Peyer's patch (tissue), 4 donors: Measurements from ENCODE around the gene MAPK8. TPM values are rescaled to one million over a fixed set of nuclear protein-coding genes. Genes with fewer than 3 reads are reported as not detected.

Experiments used
- DNase-seq, 3 donors: peaks; one replicate each; pipeline ENCODE4 v3.0.0-alpha.2; 2017 to 2019
- H3K27ac ChIP-seq, 4 donors: fragments of 200-600 bp; sonication (generic); one replicate each; pipeline ENCODE4 v1.5.1; 2016 to 2019
- H3K27me3 ChIP-seq, 2 donors: fragments of 200-600 bp; sonication (generic); one replicate each; pipeline ENCODE4 v1.5.1; 2019
- H3K36me3 ChIP-seq, 3 donors: fragments of 200-600 bp; sonication (generic); one replicate each; pipeline ENCODE4 v1.5.1; 2016 to 2019
- H3K4me1 ChIP-seq, 4 donors: fragments of 200-600 bp; sonication (generic); one replicate each; pipeline ENCODE4 v1.5.1; 2016 to 2019
- H3K4me3 ChIP-seq, 4 donors: fragments of 200-600 bp; sonication (generic); 1 replicate in 3 of 4; 2 replicates in 1 of 4; pipeline ENCODE4 v1.5.1; 2016 to 2019; ENCODE audit warnings: mild to moderate bottlenecking in 1 of 4
- H3K9me3 ChIP-seq, 4 donors: fragments of 200-600 bp; sonication (generic); one replicate each; pipeline ENCODE4 v1.5.1; 2016 to 2019; ENCODE audit warnings: mild to moderate bottlenecking in 1 of 4
- CTCF ChIP-seq, 6 experiments: fragments of 450-650 bp in 4 of 6; fragments of 200-600 bp in 2 of 6; sonication (generic) in 1 of 6; IDR thresholded peaks; one replicate each; pipeline ENCODE4 v1.5.1; 2017 to 2019; ENCODE audit warnings: antibody characterized with exemption in 6 of 6, mild to moderate bottlenecking in 3 of 6, moderate library complexity in 1 of 6
- POLR2A ChIP-seq, 2 donors: fragments of 450-650 bp; IDR thresholded peaks; one replicate each; pipeline ENCODE4 v1.5.1; 2017; ENCODE audit warnings: antibody characterized with exemption in 2 of 2, mild to moderate bottlenecking in 2 of 2, moderate library complexity in 2 of 2
- total RNA-seq, 4 donors: library from RNA; depleted of rRNA; stranded (reverse); fragments of >200 nt; gene quantifications; one replicate each; pipeline ENCODE4 v1.1.0, GENCODE V29; 2016

MAPK8 gene
- total RNA-seq, 4 donors from 2014 or later = 59.9 to 89.0 (median 67.6) TPM

GRCh38 chr10:48482207-48482606 lies 175.7 kb downstream of the MAPK8 start:
- Histone ChIP-seq H3K9me3 (no peaks in the 10 kb centered on the region), H3K36me3 (no peaks in the 10 kb centered on the region), H3K27ac (no peak overlapping the region), H3K27me3 (no peaks in the 10 kb centered on the region), H3K4me1 (no peaks in the 10 kb centered on the region), H3K4me3 (no peak overlapping the region)
- no peak for DNase-seq
- TF ChIP-seq CTCF (IDR thresholded peaks at IDR 0.05) (no peak), POLR2A (IDR thresholded peaks at IDR 0.05) (no peak)

GRCh38 chr10:48484911-48485310 lies 178.4 kb downstream of the MAPK8 start:
- no peaks in the 10 kb centered on the region for H3K27me3 ChIP-seq
- no peak overlapping the region for H3K27ac ChIP-seq
- no peak for DNase-seq
- no peaks in the 10 kb centered on the region for H3K9me3 ChIP-seq
- no peak overlapping the region for H3K4me3 ChIP-seq
- TF ChIP-seq POLR2A (IDR thresholded peaks at IDR 0.05) = no peak
- TF ChIP-seq CTCF (IDR thresholded peaks at IDR 0.05) = no peak
- H3K4me1 ChIP-seq = no peaks in the 10 kb centered on the region
- H3K36me3 ChIP-seq = no peaks in the 10 kb centered on the region

- H3K4me1 ChIP-seq = no peaks in the 10 kb centered on the region
- H3K4me3 ChIP-seq = no peak overlapping the region
- TF ChIP-seq POLR2A (IDR thresholded peaks at IDR 0.05) = no peak
- no peak for TF ChIP-seq CTCF (IDR thresholded peaks at IDR 0.05)
- H3K27me3 ChIP-seq = no peaks in the 10 kb centered on the region
- no peak overlapping the region for H3K27ac ChIP-seq
- no peaks in the 10 kb centered on the region for H3K9me3 ChIP-seq
- no peaks in the 10 kb centered on the region for H3K36me3 ChIP-seq
- DNase-seq = no peak
Observed at GRCh38 chr10:48485711-48486110, 179.2 kb downstream of the MAPK8 start.

GRCh38 chr10:48487244-48487643 lies 180.8 kb downstream of the MAPK8 start:
- Histone ChIP-seq H3K36me3 (no peaks in the 10 kb centered on the region), H3K27ac (no peak overlapping the region), H3K9me3 (no peaks in the 10 kb centered on the region), H3K4me3 (no peak overlapping the region), H3K4me1 (no peaks in the 10 kb centered on the region), H3K27me3 (no peaks in the 10 kb centered on the region)
- TF ChIP-seq POLR2A (IDR thresholded peaks at IDR 0.05) (no peak), CTCF (IDR thresholded peaks at IDR 0.05) (no peak)
- DNase-seq = no peak

Other genes starting within 250 kb of the MAPK8 start
- gene FRMPD2, start 32.0 kb upstream of the MAPK8 start, total RNA-seq = not detected